LNCAP (cell line): ENCODE results near the gene GPATCH4.

ENCODE experiments used
- CTCF ChIP-seq: fragments of 450-650 bp; IDR thresholded peaks from 2 replicates; pipeline ENCODE4 v1.5.1; 2017; ENCODE audit warnings: mild to moderate bottlenecking

Gene GPATCH4

GRCh38 chr1:156551066-156551643 lies 50.1 kb downstream of the GPATCH4 start:
- TF ChIP-seq CTCF: no peak

GRCh38 chr1:156550346-156550745 lies 50.9 kb downstream of the GPATCH4 start:
- no peak for TF ChIP-seq CTCF

- TF ChIP-seq CTCF: no peak
Measured at GRCh38 chr1:156549831-156550230, 51.4 kb downstream of the GPATCH4 start.

- TF ChIP-seq CTCF: no peak
Measured at GRCh38 chr1:156549390-156549789, 51.9 kb downstream of the GPATCH4 start.

GRCh38 chr1:156547982-156548381 lies 53.3 kb downstream of the GPATCH4 start:
- TF ChIP-seq CTCF: no peak

- no peak for TF ChIP-seq CTCF
Measured at GRCh38 chr1:156547434-156547833, 53.8 kb downstream of the GPATCH4 start.

GRCh38 chr1:156546267-156546666 lies 55.0 kb downstream of the GPATCH4 start:
- TF ChIP-seq CTCF: no peak

- no peak for TF ChIP-seq CTCF
Measured at GRCh38 chr1:156544592-156545102, 56.6 kb downstream of the GPATCH4 start.
